Pulmonary artery endothelial cell (primary cell): Measurements from ENCODE around the gene AJAP1. TPM values are rescaled to one million over a fixed set of nuclear protein-coding genes. Genes with fewer than 3 reads are reported as not detected.
"Not testable (repeated sequence)": the region's sequence is repeated elsewhere in the genome, so short reads cannot be mapped to it uniquely, and the experiment has no call there.

ENCODE experiments used
- DNase-seq: peaks from one replicate; pipeline ENCODE4 v3.0.0-alpha.2; 2011; ENCODE audit warnings: low read depth, low spot score
- total RNA-seq: library from RNA; depleted of rRNA; stranded (reverse); fragments of >200 nt; gene quantifications from 2 replicates; pipeline ENCODE4 v1.2.3, GENCODE V29; 2014

AJAP1 gene
- total RNA-seq, 1 donor from 2014 or later = not detected

GRCh38 chr1:4657244-4657789 lies 2.9 kb downstream of the AJAP1 start:
- no peak for DNase-seq

GRCh38 chr1:4657960-4658541 lies 3.6 kb downstream of the AJAP1 start:
- DNase-seq = no peak

- DNase-seq = no peak
Observed at GRCh38 chr1:4658643-4659628, 4.5 kb downstream of the AJAP1 start.

GRCh38 chr1:4660917-4661594 lies 6.6 kb downstream of the AJAP1 start:
- DNase-seq = no peak

- DNase-seq = no peak
Observed at GRCh38 chr1:4661595-4661917, 7.1 kb downstream of the AJAP1 start.

- DNase-seq = no peak
Observed at GRCh38 chr1:4662168-4662567, 7.8 kb downstream of the AJAP1 start.

- no peak for DNase-seq
Observed at GRCh38 chr1:4662723-4663122, 8.3 kb downstream of the AJAP1 start.

- DNase-seq = no peak
Observed at GRCh38 chr1:4664095-4664494, 9.7 kb downstream of the AJAP1 start.

GRCh38 chr1:4664606-4665005 lies 10.2 kb downstream of the AJAP1 start:
- DNase-seq = no peak

GRCh38 chr1:4665456-4665855 lies 11.0 kb downstream of the AJAP1 start:
- no peak for DNase-seq

- not testable (repeated sequence) for DNase-seq
Observed at GRCh38 chr1:4666683-4667082, 12.3 kb downstream of the AJAP1 start.

GRCh38 chr1:4668743-4669700 lies 14.6 kb downstream of the AJAP1 start:
- no peak for DNase-seq

- no peak for DNase-seq
Observed at GRCh38 chr1:4670265-4670664, 15.9 kb downstream of the AJAP1 start.

- no peak for DNase-seq
Observed at GRCh38 chr1:4671828-4672227, 17.4 kb downstream of the AJAP1 start.

- DNase-seq = no peak
Observed at GRCh38 chr1:4673494-4673893, 19.1 kb downstream of the AJAP1 start.

- no peak for DNase-seq
Observed at GRCh38 chr1:4674117-4674516, 19.7 kb downstream of the AJAP1 start.

- DNase-seq = no peak
Observed at GRCh38 chr1:4674676-4675075, 20.3 kb downstream of the AJAP1 start.

GRCh38 chr1:4675454-4676186 lies 21.2 kb downstream of the AJAP1 start:
- DNase-seq = no peak

GRCh38 chr1:4676253-4676652 lies 21.8 kb downstream of the AJAP1 start:
- no peak for DNase-seq

GRCh38 chr1:4677608-4678007 lies 23.2 kb downstream of the AJAP1 start:
- no peak for DNase-seq
